ENCODE data around the gene CPNE4.

CPNE4 gene

DNA sequence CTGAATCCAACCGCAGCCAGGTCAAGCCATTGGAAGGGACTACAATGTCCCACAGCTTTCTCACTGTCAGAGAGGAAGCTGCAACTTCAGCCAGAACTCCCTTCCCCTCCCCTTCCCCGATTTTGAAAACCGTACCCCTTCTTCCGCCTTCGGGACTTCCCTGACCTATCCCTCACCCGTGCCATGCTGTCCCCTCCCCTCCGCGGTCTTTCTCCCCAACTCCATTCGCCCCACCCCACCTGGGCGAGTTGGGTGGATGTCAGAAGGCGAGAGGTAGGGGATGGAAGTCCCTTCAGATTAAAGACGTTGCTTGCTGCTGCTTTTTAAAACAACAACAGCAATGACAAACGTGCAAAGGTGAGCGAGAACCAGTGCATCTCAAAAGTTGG lies 723 bp downstream of the CPNE4 start:
- Mint-ChIP-seq H3K4me3 (no peak overlapping the region), H3K36me3 (ENCODE audit: low read depth) (no peaks in the 10 kb centered on the region), H3K4me1 (ENCODE audit: low read depth) (peaks cover 12% of the 10 kb centered on the region), H3K9me3 (no peaks in the 10 kb centered on the region), H3K27ac (no peak overlapping the region), H3K27me3 (peaks cover 87% of the 10 kb centered on the region)

GRCh38 chr3:132033471-132033870 lies 1.3 kb downstream of the CPNE4 start:
- Mint-ChIP-seq H3K27me3 (peaks cover 85% of the 10 kb centered on the region), H3K4me1 (ENCODE audit: low read depth) (peaks cover 12% of the 10 kb centered on the region), H3K9me3 (no peaks in the 10 kb centered on the region), H3K27ac (no peak overlapping the region), H3K36me3 (ENCODE audit: low read depth) (no peaks in the 10 kb centered on the region), H3K4me3 (no peak overlapping the region)

- H3K27ac Mint-ChIP-seq = no peak overlapping the region
- no peak overlapping the region for H3K4me3 Mint-ChIP-seq
- H3K27me3 Mint-ChIP-seq = peaks cover 79% of the 10 kb centered on the region
- H3K36me3 Mint-ChIP-seq (ENCODE audit: low read depth) = no peaks in the 10 kb centered on the region
- H3K4me1 Mint-ChIP-seq (ENCODE audit: low read depth) = peaks cover 12% of the 10 kb centered on the region
- no peaks in the 10 kb centered on the region for H3K9me3 Mint-ChIP-seq
These were observed 1.9 kb downstream of the CPNE4 start for GRCh38 chr3:132032959-132033358.

DNA sequence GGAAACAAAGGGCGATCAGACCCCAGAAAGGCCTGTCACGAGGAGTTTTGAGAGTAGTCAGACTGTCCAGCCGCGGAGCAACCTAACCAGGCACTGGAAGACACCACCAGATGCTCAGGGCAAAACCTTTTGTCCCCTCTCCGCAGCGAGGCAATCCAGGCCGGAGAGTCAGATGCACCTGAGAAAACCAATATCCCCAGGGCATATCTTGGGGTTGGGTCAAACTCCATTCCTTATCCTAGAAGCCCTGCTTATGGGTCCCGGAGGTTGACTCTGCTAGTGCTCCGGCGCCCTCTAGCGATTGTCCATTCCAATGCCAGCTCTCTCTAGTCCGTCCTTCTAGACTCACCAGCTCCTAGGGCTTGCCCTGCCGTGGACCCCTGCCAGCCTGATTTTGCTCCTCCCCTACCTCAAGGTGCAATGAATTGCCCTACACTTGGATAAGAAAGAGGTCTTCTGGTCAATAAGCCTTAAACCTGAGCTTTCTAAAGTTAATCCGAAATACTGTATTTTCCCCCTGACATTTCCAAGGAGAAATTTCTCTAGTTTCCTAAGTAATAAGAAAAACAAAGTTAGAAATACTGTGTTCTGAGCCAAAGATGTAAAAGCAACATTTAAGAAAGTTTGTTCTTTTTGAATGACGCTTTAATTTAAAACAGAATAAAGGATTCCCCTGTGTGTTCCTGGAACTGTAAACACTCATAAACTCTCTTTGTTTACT lies 5.5 kb downstream of the CPNE4 start:
- Mint-ChIP-seq H3K36me3 (ENCODE audit: low read depth) (no peaks in the 10 kb centered on the region), H3K27ac (no peak overlapping the region), H3K9me3 (no peaks in the 10 kb centered on the region), H3K4me1 (ENCODE audit: low read depth) (peaks cover 2% of the 10 kb centered on the region), H3K27me3 (peaks cover 57% of the 10 kb centered on the region), H3K4me3 (no peak overlapping the region)

DNA sequence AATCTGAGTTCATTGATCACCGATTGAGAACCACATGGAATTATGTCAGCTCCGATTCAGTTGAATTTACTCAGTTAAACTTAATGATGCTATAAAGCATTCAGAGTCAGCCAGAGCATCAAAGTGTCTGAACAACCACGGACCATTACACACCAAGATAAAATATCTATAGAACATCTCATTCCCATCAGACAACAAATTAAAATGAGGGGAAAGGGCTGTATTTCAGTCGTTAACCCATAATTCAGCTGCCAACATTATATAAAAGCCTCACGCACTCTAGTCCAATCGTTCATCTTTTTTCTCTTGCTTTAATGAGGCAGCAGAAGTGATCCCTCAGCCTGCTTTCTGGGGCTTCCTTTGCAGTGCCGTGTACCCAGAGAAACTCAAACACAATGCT lies 11.9 kb downstream of the CPNE4 start:
- Mint-ChIP-seq H3K4me1 (ENCODE audit: low read depth) (no peaks in the 10 kb centered on the region), H3K4me3 (no peak overlapping the region)

DNA sequence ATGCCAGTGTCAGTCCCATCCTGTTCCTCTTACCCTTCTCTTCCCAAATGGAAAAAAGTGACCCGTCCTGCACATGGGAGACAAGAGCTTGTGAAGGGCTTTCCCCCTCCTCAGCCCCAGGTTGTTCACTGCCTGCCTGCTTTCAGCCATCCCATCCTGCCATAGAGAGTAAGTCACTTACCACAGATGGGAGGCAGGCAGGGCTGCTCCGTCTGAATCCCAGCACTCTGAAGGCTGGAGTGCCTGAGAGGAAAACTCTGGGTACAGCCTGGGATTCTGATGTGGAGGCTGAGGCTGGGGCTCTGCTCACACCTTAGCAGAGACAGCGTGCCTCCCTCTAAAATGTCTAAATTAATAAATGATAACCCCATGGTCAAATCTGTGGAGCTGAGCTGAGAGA lies 14.8 kb downstream of the CPNE4 start:
- Mint-ChIP-seq H3K27ac (no peak overlapping the region), H3K4me3 (no peak overlapping the region), H3K4me1 (ENCODE audit: low read depth) (no peaks in the 10 kb centered on the region), H3K27me3 (peaks cover 13% of the 10 kb centered on the region), H3K9me3 (no peaks in the 10 kb centered on the region), H3K36me3 (ENCODE audit: low read depth) (no peaks in the 10 kb centered on the region)

More for the DNA sequence above, 11.9 kb downstream of the CPNE4 start:
- Mint-ChIP-seq H3K27me3 (peaks cover 11% of the 10 kb centered on the region), H3K36me3 (ENCODE audit: low read depth) (no peaks in the 10 kb centered on the region), H3K9me3 (no peaks in the 10 kb centered on the region), H3K27ac (no peak overlapping the region)

GRCh38 chr3:132017137-132017536 lies 17.7 kb downstream of the CPNE4 start:
- Mint-ChIP-seq H3K4me3 (no peak overlapping the region), H3K36me3 (ENCODE audit: low read depth) (no peaks in the 10 kb centered on the region), H3K9me3 (no peaks in the 10 kb centered on the region), H3K27ac (no peak overlapping the region), H3K4me1 (ENCODE audit: low read depth) (no peaks in the 10 kb centered on the region), H3K27me3 (peaks cover 13% of the 10 kb centered on the region)

GRCh38 chr3:132016061-132017041 lies 18.5 kb downstream of the CPNE4 start:
- Mint-ChIP-seq H3K36me3 (ENCODE audit: low read depth) (no peaks in the 10 kb centered on the region), H3K9me3 (no peaks in the 10 kb centered on the region), H3K4me3 (no peak overlapping the region), H3K27ac (no peak overlapping the region), H3K27me3 (peaks cover 13% of the 10 kb centered on the region), H3K4me1 (ENCODE audit: low read depth) (no peaks in the 10 kb centered on the region)

GRCh38 chr3:132014105-132014504 lies 20.7 kb downstream of the CPNE4 start:
- Mint-ChIP-seq H3K4me1 (ENCODE audit: low read depth) (no peaks in the 10 kb centered on the region), H3K27me3 (peaks cover 13% of the 10 kb centered on the region), H3K9me3 (no peaks in the 10 kb centered on the region), H3K27ac (no peak overlapping the region), H3K36me3 (ENCODE audit: low read depth) (no peaks in the 10 kb centered on the region), H3K4me3 (no peak overlapping the region)

GRCh38 chr3:132009241-132009640 lies 25.6 kb downstream of the CPNE4 start:
- Mint-ChIP-seq H3K27ac (no peak overlapping the region), H3K9me3 (no peaks in the 10 kb centered on the region), H3K36me3 (ENCODE audit: low read depth) (no peaks in the 10 kb centered on the region), H3K4me1 (ENCODE audit: low read depth) (no peaks in the 10 kb centered on the region), H3K4me3 (no peak overlapping the region), H3K27me3 (peaks cover 11% of the 10 kb centered on the region)

DNA sequence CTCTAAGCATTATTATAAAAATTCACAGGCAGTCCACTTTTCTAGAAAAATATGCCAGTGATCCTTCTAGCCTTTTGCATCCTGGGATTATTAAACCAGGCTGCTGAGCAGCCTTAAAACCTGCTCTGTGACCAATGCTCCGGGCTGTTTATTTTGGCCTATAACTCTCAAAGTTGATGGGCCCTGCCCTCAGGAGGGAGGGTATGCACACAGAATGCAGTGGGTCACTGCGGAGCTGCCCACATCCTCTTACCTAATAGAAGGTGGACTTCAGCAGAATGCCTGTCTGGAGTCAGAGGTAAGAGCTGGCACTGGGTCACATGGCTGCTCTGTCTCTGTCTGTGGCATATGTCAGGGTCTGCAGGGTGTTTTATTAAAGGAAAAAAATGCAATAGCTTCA lies 26.0 kb downstream of the CPNE4 start:
- Mint-ChIP-seq H3K9me3 (no peaks in the 10 kb centered on the region), H3K27me3 (peaks cover 11% of the 10 kb centered on the region), H3K4me3 (no peak overlapping the region), H3K4me1 (ENCODE audit: low read depth) (no peaks in the 10 kb centered on the region), H3K27ac (no peak overlapping the region), H3K36me3 (ENCODE audit: low read depth) (no peaks in the 10 kb centered on the region)

GRCh38 chr3:132007617-132008016 lies 27.2 kb downstream of the CPNE4 start:
- H3K27me3 Mint-ChIP-seq = peaks cover 8% of the 10 kb centered on the region
- H3K4me3 Mint-ChIP-seq = no peak overlapping the region
- no peak overlapping the region for H3K27ac Mint-ChIP-seq
- H3K9me3 Mint-ChIP-seq = no peaks in the 10 kb centered on the region
- H3K4me1 Mint-ChIP-seq (ENCODE audit: low read depth) = no peaks in the 10 kb centered on the region
- H3K36me3 Mint-ChIP-seq (ENCODE audit: low read depth) = no peaks in the 10 kb centered on the region

DNA sequence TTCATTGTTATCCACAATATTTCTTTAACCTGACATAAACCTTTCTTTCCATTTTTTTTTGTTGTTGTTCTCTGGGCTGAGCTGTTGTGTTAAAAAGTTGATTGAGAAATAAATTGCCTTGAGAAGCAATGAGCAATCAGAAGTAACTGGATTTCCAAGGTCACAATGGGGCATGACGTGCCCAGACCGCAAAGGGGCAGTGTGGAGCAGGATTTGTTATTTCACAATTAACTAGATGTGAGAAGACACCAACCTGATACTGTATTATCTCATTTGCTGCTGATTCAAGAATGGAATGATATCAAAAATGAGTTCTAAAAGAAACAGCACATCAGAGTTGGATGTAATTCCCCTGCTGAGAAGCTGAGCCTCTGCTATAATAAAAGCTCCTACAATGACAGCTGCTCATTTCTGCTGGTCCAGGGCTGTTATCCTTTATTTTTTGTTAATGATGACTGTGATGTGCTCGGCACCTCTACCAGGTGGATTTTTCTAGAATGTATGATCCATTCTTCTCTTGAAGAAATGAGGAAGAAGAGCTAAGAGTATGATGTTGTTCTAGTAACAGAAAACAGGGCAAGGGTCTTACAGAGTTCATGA lies 28.1 kb downstream of the CPNE4 start:
- H3K4me3 Mint-ChIP-seq = no peak overlapping the region
- H3K36me3 Mint-ChIP-seq (ENCODE audit: low read depth) = no peaks in the 10 kb centered on the region
- no peaks in the 10 kb centered on the region for H3K9me3 Mint-ChIP-seq
- no peaks in the 10 kb centered on the region for H3K4me1 Mint-ChIP-seq (ENCODE audit: low read depth)
- peaks cover 11% of the 10 kb centered on the region for H3K27me3 Mint-ChIP-seq
- no peak overlapping the region for H3K27ac Mint-ChIP-seq

GRCh38 chr3:132004571-132004970 lies 30.2 kb downstream of the CPNE4 start:
- Mint-ChIP-seq H3K4me3 (no peak overlapping the region), H3K4me1 (ENCODE audit: low read depth) (no peaks in the 10 kb centered on the region), H3K9me3 (no peaks in the 10 kb centered on the region), H3K36me3 (ENCODE audit: low read depth) (no peaks in the 10 kb centered on the region), H3K27me3 (peaks cover 11% of the 10 kb centered on the region), H3K27ac (no peak overlapping the region)

DNA sequence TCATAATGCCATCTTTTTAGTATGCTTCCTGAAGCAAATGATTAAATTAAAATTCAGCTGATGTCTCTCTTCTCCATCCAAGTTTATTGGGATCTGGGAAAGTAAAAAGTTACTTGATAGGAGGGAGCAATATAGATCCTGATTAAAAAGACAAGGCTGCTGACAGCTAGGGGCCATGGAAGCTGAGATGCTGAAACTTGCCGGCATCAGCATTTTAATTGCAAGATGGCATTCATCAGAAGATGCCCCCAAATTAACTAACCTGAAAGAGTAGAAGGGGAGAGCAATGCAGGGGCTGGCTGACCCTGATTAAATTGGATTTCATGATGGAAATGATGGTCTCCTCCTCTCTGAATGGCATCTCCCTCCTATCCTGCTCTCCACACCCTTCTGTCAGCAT lies 31.1 kb downstream of the CPNE4 start:
- H3K27me3 Mint-ChIP-seq = peaks cover 10% of the 10 kb centered on the region
- no peak overlapping the region for H3K27ac Mint-ChIP-seq
- H3K9me3 Mint-ChIP-seq = no peaks in the 10 kb centered on the region
- no peaks in the 10 kb centered on the region for H3K4me1 Mint-ChIP-seq (ENCODE audit: low read depth)
- H3K36me3 Mint-ChIP-seq (ENCODE audit: low read depth) = no peaks in the 10 kb centered on the region
- no peak overlapping the region for H3K4me3 Mint-ChIP-seq

Measured in stimulated activated naive CD8-positive, alpha-beta T cell treated with anti-CD3 and anti-CD28 coated beads, Interleukin-15, Interleukin-2, amounts not matched to agents 100 ng/mL and 50 ng/mL, for 24 hours (primary cell).